Measurements from ENCODE around the gene DDR1.
"Not testable (repeated sequence)": the region's sequence is repeated elsewhere in the genome, so short reads cannot be mapped to it uniquely, and the experiment has no call there.

Gene DDR1

GRCh38 chr6:30894381-30894780 lies 10.1 kb downstream of the DDR1 start:
- DNase-seq (ENCODE audit: low read depth) = no peak

GRCh38 chr6:30894935-30895334 lies 10.6 kb downstream of the DDR1 start:
- DNase-seq (ENCODE audit: low read depth) = no peak

- DNase-seq (ENCODE audit: low read depth) = no peak
Measured at GRCh38 chr6:30895343-30895742, 11.0 kb downstream of the DDR1 start.

- no peak for DNase-seq (ENCODE audit: low read depth)
Measured at GRCh38 chr6:30896541-30896940, 12.2 kb downstream of the DDR1 start.

- no peak for DNase-seq (ENCODE audit: low read depth)
Measured at GRCh38 chr6:30897882-30898281, 13.6 kb downstream of the DDR1 start.

GRCh38 chr6:30898750-30899360 lies 14.5 kb downstream of the DDR1 start:
- DNase-seq (ENCODE audit: low read depth) = no peak

- no peak for DNase-seq (ENCODE audit: low read depth)
Measured at GRCh38 chr6:30900863-30901417, 16.6 kb downstream of the DDR1 start.

- DNase-seq (ENCODE audit: low read depth) = no peak
Measured at GRCh38 chr6:30901436-30901835, 17.1 kb downstream of the DDR1 start.

- not testable (repeated sequence) for DNase-seq (ENCODE audit: low read depth)
Measured at GRCh38 chr6:30902196-30902595, 17.9 kb downstream of the DDR1 start.

- DNase-seq (ENCODE audit: low read depth) = no peak
Measured at GRCh38 chr6:30902709-30903108, 18.4 kb downstream of the DDR1 start.

GRCh38 chr6:30903236-30903635 lies 18.9 kb downstream of the DDR1 start:
- DNase-seq (ENCODE audit: low read depth) = no peak

- not testable (repeated sequence) for DNase-seq (ENCODE audit: low read depth)
Measured at GRCh38 chr6:30907290-30907757, 23.0 kb downstream of the DDR1 start.

- DNase-seq (ENCODE audit: low read depth) = peak; percentile 98
Measured at GRCh38 chr6:30907758-30908591, 23.7 kb downstream of the DDR1 start, which contains the start of gene GTF2H4. GTF2H4 (plus strand) TSS chr6:30908207.

- no peak for DNase-seq (ENCODE audit: low read depth)
Measured at GRCh38 chr6:30908700-30909099, 24.4 kb downstream of the DDR1 start.

- DNase-seq (ENCODE audit: low read depth) = not testable (repeated sequence)
Measured at GRCh38 chr6:30910473-30910872, 26.2 kb downstream of the DDR1 start.

- no peak for DNase-seq (ENCODE audit: low read depth)
Measured at GRCh38 chr6:30912746-30913520, 28.6 kb downstream of the DDR1 start.

GRCh38 chr6:30913721-30914075 lies 29.4 kb downstream of the DDR1 start:
- DNase-seq (ENCODE audit: low read depth) = no peak

- peak; percentile 50 for DNase-seq (ENCODE audit: low read depth)
Measured at GRCh38 chr6:30914076-30914853, 29.9 kb downstream of the DDR1 start, which contains the start of gene VARS2. VARS2 (plus strand) TSS chr6:30914238; CDS start chr6:30914837, 599 bp downstream.

GRCh38 chr6:30914854-30915590 lies 30.7 kb downstream of the DDR1 start:
- DNase-seq (ENCODE audit: low read depth) = no peak

- DNase-seq (ENCODE audit: low read depth) = no peak
Measured at GRCh38 chr6:30915591-30915946, 31.2 kb downstream of the DDR1 start.

GRCh38 chr6:30917041-30917440 lies 32.7 kb downstream of the DDR1 start:
- DNase-seq (ENCODE audit: low read depth) = no peak
